ENCODE data around the gene RGL3.
"Not testable (repeated sequence)": the region's sequence is repeated elsewhere in the genome, so short reads cannot be mapped to it uniquely, and the experiment has no call there.

RGL3 gene

DNA sequence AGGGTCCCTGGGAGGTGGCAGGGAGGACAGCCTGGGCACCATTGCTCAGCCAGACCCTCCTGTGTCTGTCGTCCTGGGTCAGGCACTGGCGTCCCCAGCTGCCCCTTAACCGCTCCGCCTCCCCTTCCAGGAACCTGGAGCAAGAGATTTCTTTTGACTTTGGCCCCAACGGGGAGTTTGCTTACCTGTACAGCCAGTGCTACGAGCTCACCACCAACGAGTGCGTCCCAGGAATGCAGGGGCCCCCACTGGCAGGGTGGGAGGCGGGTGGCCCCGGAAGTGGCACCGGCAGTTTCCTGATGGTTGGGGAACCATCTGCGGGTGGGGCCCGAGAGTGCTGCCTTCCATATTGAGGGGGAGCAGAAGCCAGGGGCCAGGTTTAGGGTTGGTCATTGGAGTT is 29.3 kb upstream of the RGL3 start:
- DNase-seq: no peak

- DNase-seq: no peak
Measured at GRCh38 chr19:11447347-11448262, 28.5 kb upstream of the RGL3 start.

DNA sequence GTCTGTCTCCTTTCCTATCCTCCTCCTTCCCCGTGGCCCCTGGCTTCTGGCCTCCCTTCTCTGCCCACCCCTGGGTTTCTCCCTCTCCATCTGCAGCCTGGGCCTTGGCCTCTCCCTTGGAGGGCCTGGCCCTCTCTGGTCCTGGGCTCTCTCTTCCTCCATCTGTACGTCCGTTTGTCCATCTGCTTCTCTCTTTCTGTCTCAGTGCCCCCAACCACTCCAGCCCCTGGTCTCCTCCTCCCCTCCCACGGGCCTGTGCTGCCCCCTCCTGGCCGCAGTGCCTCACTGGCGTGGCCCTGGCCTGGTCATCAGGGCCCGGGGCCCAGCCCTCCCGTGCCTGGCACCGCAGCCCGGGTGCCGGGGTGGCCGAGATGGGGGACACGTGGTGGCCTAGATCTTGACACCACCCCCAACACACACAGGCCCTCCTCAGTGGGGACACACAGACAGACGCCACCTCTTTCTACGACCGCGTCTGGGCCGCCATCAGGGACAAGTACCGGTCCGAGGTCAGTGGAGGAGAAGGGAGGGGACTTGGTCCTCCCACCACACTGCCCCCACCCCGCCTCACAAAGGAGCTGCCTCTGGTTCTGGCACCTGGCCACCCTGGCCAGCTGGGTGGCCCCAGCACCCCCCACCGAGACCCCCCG is 27.7 kb upstream of the RGL3 start:
- no peak for DNase-seq

- no peak for DNase-seq
Measured at GRCh38 chr19:11446271-11446651, 27.1 kb upstream of the RGL3 start.

DNA sequence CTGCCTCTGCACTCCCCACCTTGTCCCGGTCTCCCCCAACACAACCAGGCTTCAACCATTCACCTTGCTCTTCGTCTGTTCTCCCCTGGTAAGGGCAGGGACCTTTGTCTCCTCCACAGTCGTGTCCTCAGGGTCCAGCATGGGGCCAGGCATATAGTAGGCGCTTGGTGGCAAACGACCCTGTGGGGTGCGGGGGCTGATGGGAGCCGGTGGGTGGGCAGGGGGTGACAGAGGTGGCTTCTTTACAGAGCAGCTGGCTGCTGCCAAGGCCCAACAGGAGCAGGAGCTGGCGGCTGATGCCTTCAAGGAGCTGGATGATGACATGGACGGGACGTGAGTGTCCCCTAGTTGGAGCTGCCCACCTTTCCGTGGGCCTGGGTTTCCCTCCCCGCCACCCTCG is 26.0 kb upstream of the RGL3 start:
- DNase-seq: no peak

GRCh38 chr19:11444059-11444458 is 24.9 kb upstream of the RGL3 start:
- DNase-seq: no peak

DNA sequence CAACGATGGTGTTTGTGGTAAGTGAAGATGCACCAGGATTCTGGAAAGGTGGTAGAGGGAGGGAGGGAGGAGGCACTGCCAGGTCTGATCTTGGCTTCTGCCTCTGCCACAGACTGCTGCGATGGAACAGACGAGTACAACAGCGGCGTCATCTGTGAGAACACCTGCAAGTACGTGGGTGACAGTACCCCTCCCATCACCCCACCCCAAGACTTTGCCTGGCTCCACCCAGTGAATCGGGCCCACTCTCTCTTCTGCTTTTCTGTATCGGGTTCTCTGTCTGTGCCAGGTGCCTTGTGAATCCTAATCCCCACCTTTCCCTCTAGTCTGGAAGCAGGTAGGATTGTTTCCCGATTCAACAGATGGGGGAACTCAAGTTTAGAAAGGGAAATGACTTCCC is 18.8 kb upstream of the RGL3 start:
- no peak for DNase-seq

GRCh38 chr19:11435833-11436313 is 16.8 kb upstream of the RGL3 start:
- no peak for DNase-seq

- peak; percentile 99 for DNase-seq
Measured at GRCh38 chr19:11435057-11435832, 16.1 kb upstream of the RGL3 start, which contains the start of the genes ODAD3 and PRKCSH. TSS of gene ODAD3 (minus strand) at chr19:11435121. CDS start at chr19:11435016, 105 bp downstream. TSS of gene PRKCSH (plus strand) at chr19:11435635. CDS start at chr19:11436118, 483 bp downstream.

DNA sequence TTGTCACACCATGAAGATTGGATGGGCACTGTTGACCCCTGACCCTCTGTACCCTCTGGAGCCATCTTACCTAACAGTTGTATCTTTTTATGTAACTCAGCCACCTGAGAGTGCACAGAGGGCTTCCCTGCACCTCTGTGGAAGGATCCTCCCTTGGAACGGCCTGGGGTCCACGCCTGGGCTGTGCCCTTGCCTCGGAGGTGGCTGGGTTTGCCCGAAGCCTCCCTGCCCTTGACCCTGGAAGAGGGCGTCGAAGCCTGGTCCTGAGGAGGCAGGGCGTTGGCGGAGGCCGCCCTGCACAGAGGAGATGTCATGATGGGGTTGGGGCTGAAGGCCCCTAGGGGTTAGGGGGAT is 15.6 kb upstream of the RGL3 start:
- DNase-seq: no peak

GRCh38 chr19:11433526-11433925 is 14.4 kb upstream of the RGL3 start:
- not testable (repeated sequence) for DNase-seq

GRCh38 chr19:11426656-11427055 is 7.5 kb upstream of the RGL3 start:
- DNase-seq: no peak

- DNase-seq: no peak
Measured at GRCh38 chr19:11425719-11426457, 6.8 kb upstream of the RGL3 start.

- DNase-seq: no peak
Measured at GRCh38 chr19:11423791-11424181, 4.7 kb upstream of the RGL3 start.

GRCh38 chr19:11423164-11423790 is 4.2 kb upstream of the RGL3 start:
- DNase-seq: no peak

GRCh38 chr19:11422163-11423065 is 3.3 kb upstream of the RGL3 start:
- no peak for DNase-seq

- DNase-seq: no peak
Measured at GRCh38 chr19:11421371-11422098, 2.4 kb upstream of the RGL3 start.

GRCh38 chr19:11420429-11421370 is 1.6 kb upstream of the RGL3 start:
- DNase-seq: no peak

DNA sequence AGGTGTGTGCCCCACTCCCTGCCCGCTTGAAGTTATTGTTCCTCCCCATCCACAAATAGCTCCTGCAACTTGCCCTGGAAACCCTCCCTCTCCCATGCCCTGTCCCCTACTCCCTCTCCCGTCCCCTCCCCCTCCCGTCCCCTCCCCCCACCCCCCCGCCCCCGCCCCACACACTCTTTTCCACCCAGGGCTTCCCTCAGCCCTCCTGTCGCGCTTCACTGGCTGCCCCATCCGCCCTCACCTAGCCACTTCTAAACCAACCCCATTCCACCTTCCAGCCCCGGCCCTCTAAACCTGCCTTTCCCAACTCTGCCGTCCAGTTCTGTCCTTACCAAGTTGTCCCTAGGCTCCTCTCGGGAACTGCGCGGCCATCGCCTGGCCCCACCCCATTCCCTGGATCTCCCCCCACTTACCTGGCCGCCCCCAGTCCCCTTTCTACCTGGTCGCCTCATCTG is 993 bp downstream of the RGL3 start:
- no peak for DNase-seq
